GM12873 (cell line): ENCODE results near the gene TBX3.

Experiments used
- CTCF ChIP-seq: IDR thresholded peaks from 2 replicates; pipeline ENCODE4 v1.5.1; 2012; ENCODE audit warnings: low read depth, mild to moderate bottlenecking, moderate library complexity, low read length, control low read depth; ENCODE audit not compliant: insufficient read depth; ENCODE audit errors: missing control alignments

Gene TBX3

DNA sequence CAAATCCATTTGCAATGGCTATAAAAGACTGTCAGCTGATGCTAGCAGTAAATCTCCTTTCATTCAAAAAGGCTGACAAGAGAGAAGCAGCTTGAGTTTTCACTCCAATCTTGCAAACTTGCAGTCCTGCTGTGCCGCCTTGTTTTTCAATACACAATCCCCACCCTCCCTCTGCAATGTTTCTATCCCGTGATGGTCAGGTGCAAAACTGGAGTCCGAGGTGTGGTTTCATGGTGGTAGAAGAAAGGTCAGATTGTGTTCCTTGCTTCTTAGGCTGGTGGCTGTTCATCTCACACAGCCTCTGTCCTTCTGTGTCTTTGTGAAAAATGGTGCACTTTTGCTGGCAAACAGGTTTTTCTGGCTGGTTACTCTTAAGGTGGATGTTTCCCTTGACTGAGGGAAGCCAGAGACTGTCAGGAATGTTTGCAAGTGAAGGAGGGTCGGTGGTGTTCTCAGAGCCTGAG lies 27.7 kb upstream of the TBX3 start:
- TF ChIP-seq CTCF: no peak

- TF ChIP-seq CTCF: no peak
Observed at GRCh38 chr12:114710151-114710550, 26.2 kb upstream of the TBX3 start.

- TF ChIP-seq CTCF: no peak
Observed at GRCh38 chr12:114709112-114709511, 25.1 kb upstream of the TBX3 start.

DNA sequence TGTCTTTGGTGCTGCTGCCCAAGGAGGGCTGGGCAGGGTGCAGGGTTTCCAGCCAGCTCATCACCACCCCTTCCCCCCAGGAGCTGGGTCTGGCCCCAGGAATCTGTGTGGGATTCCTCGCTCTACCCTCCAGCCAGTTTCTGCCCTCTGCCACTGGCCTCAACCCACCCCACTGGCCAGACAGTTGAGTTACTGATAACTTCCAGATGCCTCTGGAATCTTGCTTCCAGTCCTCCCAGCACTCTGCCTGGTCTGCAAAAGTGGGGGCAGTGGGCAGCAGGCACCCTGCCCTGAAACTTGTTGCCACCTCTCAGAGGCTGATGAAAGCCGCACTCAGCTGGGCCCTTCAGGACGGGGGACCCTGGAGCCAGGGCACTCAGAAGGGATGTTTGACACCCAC lies 20.1 kb upstream of the TBX3 start:
- no peak for TF ChIP-seq CTCF

DNA sequence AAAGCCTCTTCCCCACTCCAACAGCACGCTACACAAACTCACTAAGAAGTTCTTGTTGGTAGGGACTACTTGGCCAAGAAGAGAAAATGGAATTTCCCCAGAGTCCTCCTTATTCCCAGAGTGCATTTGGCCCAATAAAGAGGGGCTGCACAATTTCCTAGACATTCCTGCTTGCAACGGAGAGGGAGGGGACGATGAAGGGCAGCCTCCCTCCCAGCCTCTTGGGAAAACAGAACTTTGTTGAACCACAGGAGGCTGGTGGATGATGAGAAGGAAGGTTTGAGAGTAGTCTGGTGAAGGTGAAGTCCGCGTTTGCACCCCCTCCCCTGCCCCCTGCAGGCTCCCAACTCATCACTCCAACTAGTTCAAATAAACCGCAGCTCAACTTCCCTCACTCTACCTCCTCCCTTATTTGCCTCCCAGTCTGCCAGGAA lies 19.1 kb upstream of the TBX3 start:
- no peak for TF ChIP-seq CTCF

GRCh38 chr12:114702462-114702861 lies 18.5 kb upstream of the TBX3 start:
- TF ChIP-seq CTCF: no peak

GRCh38 chr12:114701553-114701952 lies 17.6 kb upstream of the TBX3 start:
- TF ChIP-seq CTCF: no peak
